AG04450 (cell line): ENCODE data around the gene TRAF3IP1. TPM values are rescaled to one million over a fixed set of nuclear protein-coding genes. Genes with fewer than 3 reads are reported as not detected.
A peak's percentile ranks its signal among the peaks of the same experiment; 100 is the strongest.

Experiments used
- CTCF ChIA-PET: fragments of 300-600, 350-600 bp; formaldehyde crosslinking; extraction: SDS; loops from one replicate; lab custom pipeline; 2022; ENCODE audit warnings: antibody characterized with exemption, inconsistent platforms; lab: Charles Lee
- POLR2A ChIA-PET: fragments of 350-600 bp; formaldehyde crosslinking; extraction: SDS; loops from one replicate; lab custom pipeline; 2021; ENCODE audit warnings: antibody characterized with exemption, inconsistent platforms; lab: Yijun Ruan, JAX
- DNase-seq: peaks from one replicate; pipeline ENCODE4 v3.0.0-alpha.2; 2011; ENCODE audit warnings: low read depth, low spot score
- H3K27ac ChIP-seq: one replicate; pipeline ENCODE4 v1.5.1; 2012; ENCODE audit warnings: low read depth, low read length, control low read depth
- H3K27me3 ChIP-seq: one replicate; pipeline ENCODE4 v1.6.0; 2012; ENCODE audit warnings: low read length; ENCODE audit not compliant: control insufficient read depth, insufficient read depth
- H3K4me3 ChIP-seq: 2 replicates; pipeline ENCODE4 v1.5.1; 2011; ENCODE audit warnings: mild to moderate bottlenecking, low read depth, low read length, control low read depth
- H3K9me3 ChIP-seq: 2 replicates; pipeline ENCODE4 v1.5.1; 2012; ENCODE audit warnings: low read length; ENCODE audit not compliant: control insufficient read depth, insufficient read depth
- polyA plus RNA-seq: library from polyadenylated mRNA; depleted of rRNA; stranded (reverse); fragments of >200 nt; gene quantifications from 2 replicates; pipeline ENCODE4 v1.2.3, GENCODE V29; 2011
- TF ChIP-seq, protein P1 (sequence below): IDR thresholded peaks from 2 replicates; pipeline ENCODE4 v1.5.1; 2011; ENCODE audit warnings: low read depth, low read length, control low read depth, inconsistent platforms

Gene TRAF3IP1
- polyA plus RNA-seq, 1 experiment: 5.9 TPM

DNA sequence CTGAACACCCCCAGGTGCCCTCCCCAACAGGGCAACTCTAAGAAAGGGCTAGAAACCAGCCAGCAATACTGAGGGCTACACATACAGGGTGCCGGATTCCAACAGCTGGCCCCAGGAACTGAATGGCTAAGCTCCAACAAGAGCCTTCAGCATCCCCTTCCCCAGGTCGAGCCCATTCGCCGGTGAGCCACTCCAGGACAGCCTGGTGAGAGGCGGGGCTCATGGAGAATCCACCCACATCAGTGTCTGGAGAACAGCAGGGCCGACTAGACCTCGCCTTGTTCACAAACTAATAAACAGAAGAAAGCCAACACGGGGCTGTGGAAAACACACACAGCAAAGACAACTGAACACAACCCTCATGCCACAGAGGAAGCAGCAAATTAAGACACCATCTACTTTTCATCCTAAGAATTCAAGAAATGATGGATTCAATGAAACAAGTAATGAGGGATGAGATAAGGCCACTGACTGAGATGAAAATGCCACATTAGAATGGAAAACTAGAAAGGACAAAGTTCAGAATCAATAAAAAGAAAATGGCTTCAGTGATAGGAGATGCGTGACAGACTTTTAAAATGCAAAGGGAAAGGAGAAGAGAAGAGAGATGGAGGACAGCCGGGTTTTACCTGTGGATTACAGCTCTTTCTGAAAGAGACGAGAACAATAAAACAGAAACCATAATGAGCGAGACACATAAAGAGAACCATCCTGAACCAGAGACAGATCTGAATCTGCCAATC is 40.1 kb upstream of the TRAF3IP1 start:
- TF ChIP-seq, protein P1, sequence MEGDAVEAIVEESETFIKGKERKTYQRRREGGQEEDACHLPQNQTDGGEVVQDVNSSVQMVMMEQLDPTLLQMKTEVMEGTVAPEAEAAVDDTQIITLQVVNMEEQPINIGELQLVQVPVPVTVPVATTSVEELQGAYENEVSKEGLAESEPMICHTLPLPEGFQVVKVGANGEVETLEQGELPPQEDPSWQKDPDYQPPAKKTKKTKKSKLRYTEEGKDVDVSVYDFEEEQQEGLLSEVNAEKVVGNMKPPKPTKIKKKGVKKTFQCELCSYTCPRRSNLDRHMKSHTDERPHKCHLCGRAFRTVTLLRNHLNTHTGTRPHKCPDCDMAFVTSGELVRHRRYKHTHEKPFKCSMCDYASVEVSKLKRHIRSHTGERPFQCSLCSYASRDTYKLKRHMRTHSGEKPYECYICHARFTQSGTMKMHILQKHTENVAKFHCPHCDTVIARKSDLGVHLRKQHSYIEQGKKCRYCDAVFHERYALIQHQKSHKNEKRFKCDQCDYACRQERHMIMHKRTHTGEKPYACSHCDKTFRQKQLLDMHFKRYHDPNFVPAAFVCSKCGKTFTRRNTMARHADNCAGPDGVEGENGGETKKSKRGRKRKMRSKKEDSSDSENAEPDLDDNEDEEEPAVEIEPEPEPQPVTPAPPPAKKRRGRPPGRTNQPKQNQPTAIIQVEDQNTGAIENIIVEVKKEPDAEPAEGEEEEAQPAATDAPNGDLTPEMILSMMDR: no peak
- ChIA-PET CTCF (no interaction called here), POLR2A (no interaction called here)
- DNase-seq: no peak
- Histone ChIP-seq H3K9me3 (no peaks in the 10 kb centered on the region), H3K27me3 (no peaks in the 10 kb centered on the region), H3K27ac (no peak overlapping the region), H3K4me3 (no peak overlapping the region)

DNA sequence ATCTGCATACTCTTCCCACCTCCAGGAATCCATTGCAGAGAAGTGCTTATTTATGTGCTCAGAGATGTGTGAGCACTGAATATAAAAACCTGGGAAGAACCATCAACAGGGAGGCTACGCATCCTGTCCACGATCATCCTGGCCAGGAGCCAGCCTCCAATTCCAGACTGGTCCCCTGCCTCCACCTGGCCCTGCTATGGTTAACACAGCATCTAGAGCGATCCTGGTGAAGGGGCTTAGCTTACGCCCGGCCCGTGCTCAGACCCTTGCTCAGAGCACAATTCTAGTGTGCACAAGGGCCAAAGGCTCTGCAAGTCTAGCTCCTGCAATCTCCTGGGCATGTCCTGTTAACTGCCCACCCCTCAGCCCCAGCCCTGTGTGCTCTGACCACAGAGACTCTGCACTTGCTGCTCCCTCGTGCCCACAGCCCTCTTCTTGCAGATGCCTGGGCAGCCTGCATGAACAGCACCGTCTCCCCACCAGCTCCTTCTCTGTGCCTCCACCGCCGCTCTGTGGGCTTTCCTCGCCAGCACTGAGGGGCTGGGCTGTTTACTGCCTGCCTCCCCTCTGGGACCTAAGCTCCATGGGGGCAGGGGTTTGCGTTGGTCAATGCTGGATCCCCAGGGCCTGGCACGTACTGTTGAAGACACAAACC is 38.4 kb upstream of the TRAF3IP1 start:
- CTCF ChIA-PET: interaction anchor here (1.6 kb wide), 1 partner anchor 18 kb away, joined by 9 read pairs; no protein-coding TSS in a partner anchor
- POLR2A ChIA-PET: no interaction called here
- Histone ChIP-seq H3K9me3 (no peaks in the 10 kb centered on the region), H3K27me3 (no peaks in the 10 kb centered on the region), H3K27ac (no peak overlapping the region), H3K4me3 (no peak overlapping the region)
- no peak for DNase-seq
- TF ChIP-seq, protein P1: no peak

- POLR2A ChIA-PET: no interaction called here
- Histone ChIP-seq H3K4me3 (no peak overlapping the region), H3K27me3 (no peaks in the 10 kb centered on the region), H3K9me3 (no peaks in the 10 kb centered on the region), H3K27ac (no peak overlapping the region)
- TF ChIP-seq, protein P1: no peak
- no peak for DNase-seq
- CTCF ChIA-PET: interaction anchor here (1.3 to 1.6 kb wide), 2 partner anchors 19 to 20 kb away, joined by 9 to 13 read pairs; no protein-coding TSS in a partner anchor
Observed at GRCh38 chr2:238282861-238283738, 37.2 kb upstream of the TRAF3IP1 start.

DNA sequence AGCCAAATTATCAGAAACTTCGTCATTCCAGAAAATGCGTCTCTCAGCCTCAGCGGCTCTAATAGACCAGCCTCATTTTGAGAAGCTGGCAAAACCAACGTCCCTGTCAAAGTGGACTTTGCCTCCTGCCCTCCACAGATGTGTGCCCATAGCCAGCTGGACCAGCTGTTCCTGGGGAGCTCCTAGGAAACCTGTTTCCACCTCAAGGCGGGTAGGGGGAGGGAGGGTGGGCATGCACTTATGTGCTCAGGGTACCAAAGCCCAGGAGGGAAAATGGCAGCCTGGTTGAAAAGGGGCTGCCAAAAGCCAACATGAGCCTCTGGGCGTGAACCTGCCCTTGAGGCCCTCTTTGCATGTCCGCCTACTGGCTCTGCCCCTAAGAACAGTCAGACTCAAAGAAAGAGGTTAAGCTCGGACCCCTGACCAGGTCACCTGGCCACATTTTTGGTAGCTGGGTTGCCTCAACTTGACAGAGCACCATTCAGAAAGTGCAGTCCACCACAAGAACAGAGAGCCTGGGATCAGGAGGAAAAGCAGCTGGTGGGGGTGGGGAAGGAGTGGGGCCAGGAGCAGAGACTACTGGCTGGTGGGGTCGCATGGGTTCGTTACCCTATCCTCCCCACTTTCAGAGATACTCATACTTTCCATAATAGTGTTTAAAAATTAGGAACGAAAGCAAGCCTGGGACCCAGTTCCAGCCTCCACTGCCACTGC is 35.4 kb upstream of the TRAF3IP1 start:
- no peaks in the 10 kb centered on the region for H3K9me3 ChIP-seq
- POLR2A ChIA-PET: no interaction called here
- H3K4me3 ChIP-seq: peak overlapping the region; percentile 34
- DNase-seq: no peak
- CTCF ChIA-PET: interaction anchor here (2.4 kb wide), 1 partner anchor 21 kb away, joined by 11 read pairs; no protein-coding TSS in a partner anchor
- H3K27ac ChIP-seq: peak overlapping the region; percentile 86
- TF ChIP-seq, protein P1: no peak
- H3K27me3 ChIP-seq: no peaks in the 10 kb centered on the region
